GM12892 (cell line): ENCODE data around the gene PRIMPOL.

Source experiments
- POLR2A ChIP-seq: IDR thresholded peaks from 2 replicates; pipeline ENCODE4 v1.6.1; 2011; ENCODE audit warnings: low read depth, low read length, control low read depth
- POLR2AphosphoS5 ChIP-seq: IDR thresholded peaks from 2 replicates; pipeline ENCODE4 v1.6.1; 2011; ENCODE audit warnings: low read depth, low read length, control low read depth
- TAF1 ChIP-seq: IDR thresholded peaks from 2 replicates; pipeline ENCODE4 v1.6.1; 2011; ENCODE audit warnings: low read depth, mild to moderate bottlenecking, control low read depth, low read length, borderline replicate concordance

DNA sequence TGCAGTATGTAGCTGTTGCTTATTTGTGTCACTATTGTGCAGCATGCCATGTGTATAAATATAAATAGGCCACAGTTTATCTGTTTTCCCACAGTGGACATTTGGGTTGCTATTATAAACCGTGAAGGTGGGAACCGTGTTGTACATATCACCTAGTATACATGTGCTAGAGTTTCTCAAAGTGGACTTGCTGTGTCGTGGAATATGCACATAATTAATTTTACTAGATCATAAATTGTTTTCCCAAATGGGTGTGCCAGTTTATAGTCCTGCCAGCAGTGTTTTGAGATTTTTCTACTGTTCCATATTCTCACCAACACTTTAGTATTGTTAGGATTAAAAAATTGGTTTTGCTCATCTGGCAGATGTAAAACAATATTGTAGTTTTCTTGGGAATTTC lies 38.5 kb downstream of the PRIMPOL start:
- TF ChIP-seq POLR2A (no peak), POLR2AphosphoS5 (no peak), TAF1 (no peak)
